Esophagus muscularis mucosa (tissue), 4 donors: ENCODE measurements around the gene LARP4B.

ENCODE experiments used
- EP300 ChIP-seq: sonication (generic); formaldehyde crosslinking; IDR thresholded peaks from one replicate; pipeline ENCODE4 v1.6.1; 2017; ENCODE audit warnings: antibody characterized with exemption
- POLR2A ChIP-seq: fragments of 450-650 bp; IDR thresholded peaks from one replicate; pipeline ENCODE4 v1.6.1; 2017; ENCODE audit warnings: antibody characterized with exemption, moderate library complexity, mild to moderate bottlenecking, low read depth
- POLR2AphosphoS5 ChIP-seq, 2 donors: sonication (generic); formaldehyde crosslinking; IDR thresholded peaks; one replicate each; pipeline ENCODE4 v1.6.1; 2017; ENCODE audit warnings: antibody characterized with exemption in 2 of 2
- TF ChIP-seq, protein P1 (sequence below), 3 experiments: fragments of 200-600 bp in 2 of 3; fragments of 450-650 bp in 1 of 3; sonication (generic) in 2 of 3; IDR thresholded peaks; one replicate each; pipeline ENCODE4 v1.5.1; 2017 to 2019; ENCODE audit warnings: antibody characterized with exemption in 3 of 3, mild to moderate bottlenecking in 2 of 3, moderate library complexity in 1 of 3

DNA sequence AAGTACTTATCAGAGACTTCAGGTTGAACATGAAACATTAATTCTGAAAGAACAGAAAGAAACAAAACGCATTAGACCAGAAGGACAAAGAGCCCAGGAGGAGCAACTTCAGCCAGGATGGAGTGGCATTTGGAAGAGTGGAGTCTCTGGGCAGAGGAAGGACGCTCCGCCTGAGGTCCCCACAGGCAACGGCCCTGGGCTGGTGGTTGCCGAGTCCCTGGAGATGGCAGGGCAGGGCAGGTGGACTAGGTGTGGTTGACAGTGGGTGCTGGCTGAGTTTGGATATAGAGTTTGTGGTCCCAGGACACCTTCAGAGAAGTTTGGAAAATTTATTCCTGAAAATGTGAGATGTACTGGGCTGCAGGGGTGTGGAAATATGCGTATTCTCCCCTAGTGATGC is 27.4 kb upstream of the LARP4B start:
- TF ChIP-seq, protein P1, sequence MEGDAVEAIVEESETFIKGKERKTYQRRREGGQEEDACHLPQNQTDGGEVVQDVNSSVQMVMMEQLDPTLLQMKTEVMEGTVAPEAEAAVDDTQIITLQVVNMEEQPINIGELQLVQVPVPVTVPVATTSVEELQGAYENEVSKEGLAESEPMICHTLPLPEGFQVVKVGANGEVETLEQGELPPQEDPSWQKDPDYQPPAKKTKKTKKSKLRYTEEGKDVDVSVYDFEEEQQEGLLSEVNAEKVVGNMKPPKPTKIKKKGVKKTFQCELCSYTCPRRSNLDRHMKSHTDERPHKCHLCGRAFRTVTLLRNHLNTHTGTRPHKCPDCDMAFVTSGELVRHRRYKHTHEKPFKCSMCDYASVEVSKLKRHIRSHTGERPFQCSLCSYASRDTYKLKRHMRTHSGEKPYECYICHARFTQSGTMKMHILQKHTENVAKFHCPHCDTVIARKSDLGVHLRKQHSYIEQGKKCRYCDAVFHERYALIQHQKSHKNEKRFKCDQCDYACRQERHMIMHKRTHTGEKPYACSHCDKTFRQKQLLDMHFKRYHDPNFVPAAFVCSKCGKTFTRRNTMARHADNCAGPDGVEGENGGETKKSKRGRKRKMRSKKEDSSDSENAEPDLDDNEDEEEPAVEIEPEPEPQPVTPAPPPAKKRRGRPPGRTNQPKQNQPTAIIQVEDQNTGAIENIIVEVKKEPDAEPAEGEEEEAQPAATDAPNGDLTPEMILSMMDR (IDR thresholded peaks at IDR 0.05): no peak
- TF ChIP-seq POLR2A (no peak), POLR2AphosphoS5 (IDR thresholded peaks at IDR 0.05) (no peak), EP300 (no peak)
